Stimulated activated CD4-positive, alpha-beta T cell treated with anti-CD3 and anti-CD28 coated beads, Interleukin-12 subunit alpha, Interleukin-12 subunit beta, amount 100 ng/mL, for 24 hours (primary cell): Measurements from ENCODE around the gene IGLL5.
A peak's percentile ranks its signal among the peaks of the same experiment; 100 is the strongest.

Experiments used
- DNase-seq, 2 experiments: peaks; one replicate each; pipeline ENCODE4 v3.0.0-alpha.2; 2020; ENCODE audit warnings: low read depth in 2 of 2

Gene IGLL5

DNA sequence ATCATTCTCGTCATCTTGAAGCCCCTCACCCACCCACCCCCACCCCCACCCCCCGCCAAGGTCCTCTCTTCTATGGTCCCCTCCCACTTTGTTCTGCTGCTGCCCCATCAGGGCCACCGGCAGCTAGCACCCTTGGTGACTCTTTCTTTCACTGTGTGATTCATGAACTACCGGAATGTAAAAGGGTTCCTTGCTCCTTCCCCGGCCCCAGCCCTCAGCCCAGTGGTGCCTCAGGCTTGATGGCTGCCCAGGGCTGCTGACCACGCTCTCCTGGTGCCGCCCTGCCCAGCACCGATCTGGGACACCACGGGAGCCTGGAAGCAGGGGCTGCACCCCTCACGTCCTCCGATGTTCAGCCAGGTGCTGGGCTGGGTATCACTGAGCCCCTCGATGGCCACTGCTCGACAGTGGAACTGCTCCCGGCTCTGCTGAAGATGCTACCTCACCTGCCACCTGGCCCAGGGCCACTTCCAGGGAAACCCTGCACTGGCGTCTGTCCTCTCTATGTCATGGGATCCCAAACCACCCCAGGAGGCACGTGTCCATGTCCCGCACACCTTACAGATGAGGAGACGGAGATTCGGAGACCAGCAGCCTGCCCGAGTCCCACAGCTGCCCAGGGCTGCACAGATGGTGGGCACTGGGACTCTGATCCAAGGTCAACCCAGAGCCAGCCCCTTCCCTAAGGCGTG is 39.7 kb downstream of the IGLL5 start:
- DNase-seq, result no peak

DNA sequence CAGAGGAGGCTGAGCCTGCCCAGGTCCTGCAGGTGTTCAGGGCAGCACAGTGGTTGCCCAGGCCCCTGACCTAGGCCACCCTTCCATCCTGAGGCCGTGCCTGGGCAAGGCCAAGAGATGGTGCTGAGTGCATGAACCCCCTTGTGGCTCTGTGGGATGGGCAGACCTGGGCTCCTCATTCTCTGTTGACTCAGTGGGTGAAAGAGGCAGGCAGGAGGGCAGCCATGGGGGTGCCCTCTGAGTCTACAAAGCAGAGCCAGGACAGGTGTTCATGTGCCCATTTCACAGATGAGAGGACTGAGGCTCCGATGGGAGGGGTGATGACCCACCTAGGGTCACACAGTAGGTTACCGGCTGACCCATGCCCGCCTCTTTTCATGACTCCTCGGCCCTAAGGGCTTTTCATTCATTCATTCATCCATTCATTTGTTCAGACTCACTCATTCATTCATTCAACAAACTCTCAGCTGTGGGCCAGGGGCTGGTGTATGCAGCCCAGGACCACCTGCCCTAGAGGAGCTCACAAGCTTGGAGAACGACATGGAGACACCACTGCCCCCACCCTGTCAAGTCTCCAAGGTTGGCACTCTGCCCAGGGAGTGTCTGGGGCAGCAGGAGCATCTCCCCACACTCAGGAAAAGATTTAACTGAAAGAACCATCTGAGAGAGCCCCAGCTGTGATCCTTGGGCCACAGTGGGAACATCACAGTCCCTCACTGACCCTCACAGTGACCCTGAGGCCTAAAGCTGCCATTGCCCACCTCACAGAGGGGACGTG is 40.5 kb downstream of the IGLL5 start:
- no peak for DNase-seq

DNA sequence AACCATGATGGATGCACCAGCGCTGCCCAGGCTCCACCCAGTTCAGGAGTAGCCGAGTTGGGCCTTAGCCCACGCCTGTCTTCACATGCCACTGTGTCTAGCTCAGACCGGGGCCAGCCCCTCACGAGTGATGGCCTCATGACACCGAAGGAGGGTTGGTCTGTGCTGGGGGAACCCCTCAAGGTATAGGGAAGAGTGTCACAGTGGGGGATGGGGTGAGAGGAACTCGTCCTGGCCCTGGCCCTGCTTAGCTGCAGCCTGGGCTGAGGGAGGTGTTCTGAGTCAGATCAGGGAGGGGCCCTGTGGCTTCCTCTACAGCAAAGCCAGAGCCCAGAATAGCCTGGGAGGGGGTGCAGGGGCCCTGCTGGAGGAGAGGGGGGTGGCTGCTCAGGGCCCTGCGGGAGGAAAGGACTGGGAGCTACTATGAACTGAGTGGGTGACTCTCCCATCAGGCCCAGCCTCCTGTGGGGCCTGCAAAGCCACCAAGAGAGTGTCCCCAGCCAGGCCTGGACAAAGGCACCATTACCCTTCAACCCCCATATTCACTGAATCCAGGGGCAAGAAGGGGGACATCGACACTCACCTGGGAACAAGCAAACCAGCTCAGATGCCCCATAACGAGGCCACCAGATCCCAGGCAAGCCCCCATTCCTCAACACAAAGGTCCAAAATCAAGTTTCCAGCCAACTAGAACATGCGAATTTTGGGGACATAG is 41.2 kb downstream of the IGLL5 start:
- DNase-seq, result peak in 1 of 2 experiments; percentile 20

DNA sequence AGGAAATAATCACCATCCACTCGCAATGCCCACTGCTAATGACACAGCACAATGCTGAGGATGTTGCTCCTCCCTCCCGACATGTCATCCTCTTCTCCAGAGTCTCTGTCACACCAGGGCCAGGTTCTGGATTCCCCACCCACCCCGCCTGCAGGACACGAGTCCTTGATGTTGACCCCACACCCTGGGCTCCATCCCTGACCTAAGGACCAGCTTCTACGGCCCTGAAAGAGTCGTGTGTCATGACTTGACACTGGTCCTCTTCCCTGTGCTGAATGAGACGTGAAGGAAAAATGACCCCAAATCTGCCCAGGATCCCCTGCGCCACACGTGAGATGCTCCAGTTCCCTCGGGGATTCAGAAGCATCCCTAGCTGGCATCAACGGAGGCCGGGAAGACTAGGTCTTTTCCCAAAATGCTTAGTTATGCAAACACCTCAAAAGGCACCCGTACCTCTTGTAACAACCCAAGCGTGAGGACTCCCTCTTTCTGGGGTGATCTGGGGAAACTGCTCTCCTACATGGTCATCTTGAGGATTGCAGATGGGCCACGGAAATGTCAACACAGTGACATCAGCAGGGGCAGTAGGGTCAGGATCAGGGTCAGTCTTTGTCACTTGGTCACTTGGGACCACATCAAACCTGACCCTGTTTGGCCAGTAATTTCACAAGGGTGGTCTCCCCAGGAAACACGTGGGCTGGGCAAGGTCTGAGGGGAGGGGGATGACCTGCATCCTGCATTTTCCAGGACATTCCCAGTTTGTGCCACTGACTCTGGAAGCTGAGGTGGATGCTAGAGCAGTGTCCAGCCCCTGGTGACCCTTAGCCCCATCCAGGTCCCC is 42.0 kb downstream of the IGLL5 start:
- DNase-seq, result no peak

DNA sequence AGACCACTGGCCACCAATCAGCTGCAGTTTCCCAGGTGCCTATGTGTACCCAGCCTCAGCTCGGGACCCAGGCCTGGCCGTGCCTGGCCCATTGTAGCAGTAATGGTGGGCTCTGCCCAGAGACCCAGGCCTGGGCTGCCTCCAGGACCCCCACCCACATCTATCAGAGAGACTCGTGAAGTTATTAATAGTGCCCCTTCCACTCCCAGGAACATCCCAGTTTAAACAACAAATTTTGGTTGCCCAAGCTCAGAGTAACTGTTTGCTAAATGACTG is 42.5 kb downstream of the IGLL5 start:
- no peak for DNase-seq

DNA sequence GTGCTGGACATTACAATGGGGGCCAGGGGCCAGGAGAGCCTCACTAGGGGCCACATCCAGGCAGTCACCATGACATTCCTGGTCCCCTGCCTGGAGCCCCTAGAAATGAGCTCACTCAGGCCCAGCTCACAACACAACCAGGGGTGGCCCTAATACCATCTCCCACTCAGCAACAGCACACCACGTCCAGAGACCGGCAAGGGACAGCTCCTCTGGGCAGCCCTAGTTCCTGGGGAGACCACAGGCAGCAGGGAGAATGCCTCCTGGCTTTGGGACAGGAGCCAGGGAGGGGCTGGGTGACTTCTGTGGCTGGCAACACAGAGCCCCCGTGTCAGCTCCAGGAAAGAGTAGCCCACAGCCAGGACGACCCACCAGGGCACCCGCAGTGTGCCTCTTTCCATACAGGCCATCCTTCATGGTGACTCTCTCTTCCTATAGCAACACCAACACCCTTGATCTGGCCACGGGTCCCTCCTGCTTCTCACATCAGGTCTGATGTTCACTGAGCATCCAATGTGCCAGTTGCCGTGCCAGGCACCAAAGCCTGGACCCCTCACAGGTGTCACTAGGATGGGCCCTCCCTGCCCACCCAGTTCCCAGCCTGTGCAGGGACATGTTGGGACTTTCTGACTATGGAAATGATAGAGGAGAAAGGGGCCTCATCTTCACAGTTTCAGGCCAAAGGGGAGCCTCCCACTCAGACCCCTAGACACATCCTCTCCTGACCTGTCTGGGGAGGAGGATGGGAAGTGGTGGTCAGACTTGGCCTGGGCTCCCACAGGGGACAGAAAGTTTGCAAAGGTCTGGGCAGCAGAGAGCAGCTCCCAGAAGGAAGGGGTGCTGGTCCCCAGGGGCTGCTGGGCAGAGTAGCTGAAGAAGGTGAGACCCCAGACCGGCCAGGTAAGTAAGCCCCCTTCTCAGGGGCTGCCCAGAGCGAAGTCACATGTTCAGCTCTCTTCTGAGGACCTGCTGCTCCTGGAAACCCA is 43.2 kb downstream of the IGLL5 start:
- no peak for DNase-seq

DNA sequence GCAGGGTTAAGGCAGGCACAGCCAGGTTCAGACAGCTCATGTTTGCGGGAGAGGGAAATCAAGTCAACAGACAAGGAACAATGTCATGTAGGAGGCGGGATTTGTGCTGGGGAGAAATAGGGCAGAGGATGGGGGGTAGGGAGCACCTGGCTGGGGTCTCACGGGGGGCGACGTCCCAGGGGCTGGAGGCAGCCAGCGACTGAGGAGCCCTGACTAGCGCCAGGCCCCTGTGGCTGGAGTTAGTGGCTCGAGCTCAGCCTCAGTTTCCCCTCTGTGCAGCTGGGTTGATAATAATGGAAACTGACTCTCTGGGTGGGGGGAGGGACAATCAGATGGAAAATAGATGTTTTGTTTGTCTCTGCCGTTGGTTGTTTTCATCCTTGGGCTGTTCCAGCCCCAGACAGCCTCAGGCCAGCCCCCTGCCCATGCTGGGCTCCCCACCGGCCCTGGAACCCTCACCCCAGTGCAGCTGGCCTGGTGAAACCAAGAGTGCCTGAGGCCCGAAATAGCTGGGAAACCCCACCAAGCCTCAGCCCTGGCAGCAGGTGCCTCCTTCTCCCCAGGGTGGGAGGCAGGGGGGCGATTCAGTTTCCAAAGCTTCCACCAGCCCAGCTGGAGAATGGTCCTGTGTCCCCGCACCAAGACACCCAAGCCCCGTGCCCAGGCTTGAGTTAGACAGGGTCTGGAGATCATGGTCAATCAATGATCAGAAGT is 44.1 kb downstream of the IGLL5 start:
- DNase-seq, result no peak

DNA sequence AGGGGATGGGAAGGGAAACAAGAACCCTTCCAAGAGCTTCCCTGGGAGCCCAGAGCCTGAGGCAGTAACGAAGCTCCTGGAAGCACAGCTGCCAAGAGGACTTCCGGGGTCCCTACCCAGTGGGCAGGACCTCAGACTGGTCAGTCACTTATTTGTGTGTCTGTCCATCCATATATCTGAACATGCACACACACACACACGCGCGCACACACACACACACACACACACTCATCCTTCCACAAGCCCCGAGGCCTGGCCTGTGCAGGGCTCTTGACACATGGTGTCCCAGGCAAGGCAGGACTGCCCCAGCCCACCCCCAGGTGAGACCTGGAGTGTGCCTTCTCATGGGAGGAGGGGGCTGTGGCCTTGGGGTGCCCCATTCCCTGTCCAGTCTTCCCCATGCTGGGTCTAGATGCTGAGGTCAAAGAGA is 44.9 kb downstream of the IGLL5 start:
- DNase-seq, result no peak

DNA sequence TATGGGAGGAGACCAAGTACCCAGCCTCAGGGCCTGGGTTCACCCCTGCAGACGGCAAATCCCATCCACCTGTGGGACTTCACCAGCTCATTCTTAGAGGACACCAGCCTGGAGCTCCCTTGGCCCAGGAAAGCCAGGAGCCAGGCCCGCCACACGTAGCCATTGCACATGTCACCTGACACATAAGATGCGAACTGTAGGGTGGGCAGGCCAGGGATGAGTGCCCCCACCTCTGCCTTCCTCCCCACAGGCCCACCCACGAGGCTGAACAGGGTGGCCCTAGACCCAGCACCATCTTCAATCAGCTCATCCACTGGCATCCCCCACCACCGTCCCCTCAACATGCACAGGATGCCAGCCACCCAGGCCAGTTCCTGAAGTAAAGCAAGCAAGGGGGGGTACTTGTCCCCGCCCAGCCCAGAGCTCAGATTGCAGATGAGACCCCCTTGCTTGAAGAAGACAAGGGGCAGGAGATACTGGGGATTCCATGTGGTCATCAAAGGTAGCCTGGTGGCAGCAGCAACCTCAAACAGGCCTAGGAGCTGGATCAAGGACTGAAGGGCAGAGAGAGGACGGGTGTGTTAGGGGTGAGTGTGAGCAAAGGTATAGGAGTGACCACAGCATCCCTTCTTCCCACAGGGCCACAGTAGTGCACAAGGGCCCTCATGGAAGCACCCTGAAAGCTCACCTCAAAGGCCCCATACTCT is 45.6 kb downstream of the IGLL5 start:
- no peak for DNase-seq

DNA sequence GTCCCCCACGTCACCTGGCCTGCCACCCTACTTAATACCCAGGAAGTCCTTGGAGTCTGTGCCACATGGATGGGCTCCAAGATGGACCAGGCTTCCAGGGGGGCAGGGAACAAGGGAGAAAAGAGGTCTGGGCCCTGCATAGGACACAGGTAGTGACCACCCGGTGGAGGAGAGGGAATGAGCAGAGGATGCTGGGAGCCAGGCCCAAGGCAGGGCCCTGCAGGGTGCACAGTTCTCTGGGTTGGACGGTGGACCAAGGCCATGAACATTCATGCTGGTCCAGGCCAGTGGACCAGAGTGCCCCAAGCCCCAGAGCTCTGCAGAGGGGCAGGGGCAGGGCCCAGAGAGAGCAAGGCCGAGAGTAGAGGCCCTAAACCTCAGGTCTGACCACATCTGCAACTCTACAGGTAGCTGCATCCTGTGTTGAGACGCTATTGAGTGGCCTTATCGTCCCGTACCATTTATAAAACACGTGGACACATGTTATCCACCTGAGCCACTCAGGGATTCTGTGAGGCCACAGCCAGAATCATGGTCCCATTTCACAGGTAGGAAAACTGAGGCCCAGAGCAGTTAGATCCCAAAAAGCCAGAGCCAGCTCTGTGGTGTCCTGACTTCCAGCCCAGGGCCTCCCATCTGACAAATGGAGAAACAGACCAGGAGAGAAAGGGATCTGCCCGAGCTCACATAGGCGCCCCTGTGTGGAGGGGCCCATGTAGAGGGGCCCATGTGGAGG is 46.4 kb downstream of the IGLL5 start:
- no peak for DNase-seq

DNA sequence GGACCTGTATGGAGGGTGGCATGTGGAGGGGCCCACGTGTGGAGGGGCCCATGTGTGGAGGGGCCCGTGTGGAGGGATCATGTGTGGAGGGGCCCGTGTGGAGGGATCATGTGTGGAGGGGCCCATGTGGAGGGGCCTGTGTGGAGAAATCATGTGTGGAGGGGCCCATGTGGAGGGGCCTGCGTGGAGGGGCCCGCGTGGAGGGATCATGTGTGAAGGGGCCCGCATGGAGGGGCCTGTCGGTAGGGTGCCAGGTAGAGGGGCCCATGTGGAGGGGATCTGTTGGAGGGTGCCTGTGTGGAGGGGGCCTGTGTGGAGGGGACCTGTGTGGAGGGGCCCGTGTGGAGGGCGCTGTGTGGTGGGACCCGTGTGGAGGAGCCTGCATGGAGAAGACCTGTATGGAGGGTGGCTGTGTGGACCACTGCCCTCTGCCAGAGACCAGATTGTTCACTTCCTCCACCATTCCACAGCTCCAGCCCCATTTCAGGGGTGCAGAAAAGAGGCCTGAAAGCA is 47.0 kb downstream of the IGLL5 start:
- no peak for DNase-seq

DNA sequence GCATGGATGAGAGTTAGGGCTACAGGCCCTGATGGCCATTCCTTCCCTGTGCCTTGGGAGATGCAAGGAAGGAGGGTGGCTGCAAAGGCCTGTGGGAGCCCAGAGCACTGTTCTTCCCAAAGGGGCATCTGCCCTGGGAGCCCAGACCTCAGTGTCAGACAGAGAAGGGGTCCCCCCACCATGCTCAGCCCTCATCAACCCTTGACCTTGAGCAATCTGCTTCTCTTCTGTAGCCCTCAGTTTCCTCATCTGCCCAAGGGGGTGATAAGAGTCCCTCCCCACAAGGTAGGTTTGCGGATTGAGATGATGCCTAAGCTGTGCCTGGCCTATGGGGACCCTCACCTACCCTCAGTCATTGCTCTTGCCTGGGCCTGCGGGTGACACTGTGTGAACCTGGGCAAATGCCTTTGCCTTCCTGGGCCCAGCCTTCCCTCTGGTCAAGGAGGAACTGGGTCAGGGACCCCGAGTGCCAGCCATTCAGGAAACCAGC is 47.5 kb downstream of the IGLL5 start:
- DNase-seq, result no peak

DNA sequence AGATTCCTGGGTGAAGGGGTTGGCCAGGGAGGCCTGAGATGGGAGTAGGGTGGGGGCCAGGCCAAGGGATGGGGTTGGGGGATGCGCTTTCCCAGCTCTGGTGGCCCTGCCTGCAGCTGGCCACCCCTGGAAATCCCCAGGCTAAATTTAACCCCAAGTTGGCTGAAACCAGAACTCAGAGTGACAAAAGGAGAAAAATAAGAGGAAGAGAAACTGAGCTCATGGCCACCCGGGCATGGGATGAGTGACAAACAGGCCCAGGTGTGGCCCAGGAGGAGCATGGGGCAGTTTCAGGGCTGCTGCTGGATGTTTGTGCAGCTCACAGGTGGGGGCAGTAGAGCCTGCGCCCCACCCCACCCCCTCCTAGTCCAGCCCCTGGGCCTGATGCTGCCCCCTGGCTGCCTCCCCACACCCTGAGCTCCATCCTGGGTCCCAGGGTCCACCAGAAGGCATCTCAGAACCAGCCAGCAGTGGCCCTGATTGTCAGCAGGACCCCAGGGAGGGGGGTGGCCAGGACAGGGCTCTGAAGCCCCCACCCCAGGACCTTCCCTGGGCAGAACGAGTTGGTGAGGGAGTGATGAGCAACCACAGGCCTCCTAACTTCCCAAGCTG is 48.0 kb downstream of the IGLL5 start:
- no peak for DNase-seq

DNA sequence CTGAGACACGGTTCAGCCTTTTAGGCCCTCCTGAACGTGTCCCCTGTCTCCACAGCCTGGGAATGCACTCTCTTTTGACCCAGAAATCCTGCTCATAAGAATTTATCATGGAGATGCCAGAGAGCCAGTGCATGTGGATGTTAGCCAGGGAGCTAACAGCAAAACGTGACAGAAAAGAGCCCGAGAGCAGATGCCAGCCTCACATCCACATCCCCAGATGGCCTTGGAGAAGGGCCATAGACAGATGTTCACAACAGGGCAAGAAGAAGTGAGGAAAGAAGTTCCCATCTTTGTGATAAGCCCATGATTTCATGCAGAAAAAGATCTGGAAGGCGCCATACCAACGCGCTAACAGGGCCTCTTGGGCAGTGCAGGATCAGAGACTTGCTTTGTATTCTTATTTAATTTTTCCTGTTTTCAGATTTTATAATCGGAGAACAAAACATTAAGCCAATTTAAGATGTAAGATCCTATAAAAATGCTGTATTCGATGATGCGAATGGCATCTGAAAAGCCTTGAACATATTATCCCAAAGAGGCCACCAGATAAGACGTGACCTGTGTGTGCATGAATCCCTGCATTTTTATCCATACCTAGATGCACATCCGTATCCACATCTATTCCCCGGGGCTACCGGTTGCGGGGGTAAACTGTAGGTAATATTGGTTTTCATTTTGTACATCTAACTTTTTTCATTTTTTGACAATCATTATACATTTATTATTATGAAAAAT is 48.7 kb downstream of the IGLL5 start:
- DNase-seq, result no peak

DNA sequence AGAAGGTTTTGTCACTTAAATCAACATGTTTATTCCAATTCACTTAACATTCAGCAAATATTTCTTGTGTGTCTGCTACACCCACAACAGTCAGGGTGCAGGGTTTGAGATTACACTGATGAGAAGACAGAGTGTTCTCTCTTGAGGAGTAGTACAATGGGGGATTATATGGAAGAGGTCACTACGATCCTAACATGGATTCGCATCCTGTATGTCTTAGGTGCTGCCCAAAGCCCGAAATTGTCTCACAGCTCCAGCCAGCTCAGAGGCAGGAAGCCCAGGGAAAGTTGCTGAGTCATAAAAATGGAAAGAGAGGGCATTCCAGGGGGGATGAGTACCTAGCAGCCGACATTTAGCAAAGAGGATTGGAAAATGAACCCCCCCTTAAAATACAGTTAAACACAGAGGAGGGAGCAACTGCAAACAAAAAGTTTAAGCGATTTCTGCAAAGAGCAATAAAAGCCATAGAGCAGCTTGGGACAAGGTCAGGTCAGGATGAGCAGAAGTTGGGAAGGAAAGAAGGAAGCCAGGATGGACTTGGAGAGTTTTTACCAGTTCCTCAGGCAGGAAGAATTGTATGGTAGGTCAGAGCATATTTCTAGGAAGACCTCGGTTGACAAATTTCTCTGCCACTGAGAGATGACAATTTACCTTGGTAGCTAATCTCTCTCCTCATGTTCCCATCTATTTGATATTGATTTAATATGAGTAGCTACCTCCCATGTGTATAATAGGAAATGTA is 49.5 kb downstream of the IGLL5 start:
- no peak for DNase-seq

DNA sequence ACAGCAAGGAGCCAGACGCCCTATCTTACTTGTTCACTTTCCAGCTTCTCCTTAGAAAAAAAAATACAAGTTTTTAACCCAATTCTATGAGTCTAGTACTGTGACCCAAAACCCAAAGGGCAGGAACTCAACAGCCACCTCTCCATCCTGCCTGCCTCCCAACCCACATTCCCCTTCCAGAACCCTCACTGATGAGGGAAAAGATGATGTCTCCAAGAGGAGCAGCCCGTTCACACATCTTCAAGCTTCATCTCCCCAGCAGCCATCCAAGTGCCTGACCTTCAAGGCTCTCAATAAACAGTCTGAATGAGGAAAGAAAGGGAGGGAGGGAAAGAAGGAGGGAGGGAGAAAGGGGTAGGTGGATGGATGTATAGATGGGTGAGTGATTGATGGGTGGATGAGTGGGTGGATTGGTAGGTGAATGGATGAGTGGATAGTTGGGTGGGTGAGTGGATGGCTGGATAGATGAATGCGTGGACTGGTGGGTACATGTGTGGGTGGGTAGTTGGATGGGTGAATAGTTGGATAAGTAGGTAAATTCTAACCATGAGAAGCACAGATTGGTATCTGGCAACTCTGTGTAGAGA is 50.4 kb downstream of the IGLL5 start:
- DNase-seq, result no peak
